GM11168 (cell line): ENCODE measurements around the gene UGT2A3.
"Not testable (repeated sequence)": the region's sequence is repeated elsewhere in the genome, so short reads cannot be mapped to it uniquely, and the experiment has no call there.

Experiments used
- in situ Hi-C: fragments of 300-500 bp; cut with MboI; formaldehyde crosslinking; loops from one replicate; pipeline ENCODE4 v1.12.0; 2022; ENCODE audit warnings: low sequenced_read_pairs; ENCODE audit not compliant: unreplicated experiment

UGT2A3 gene

GRCh38 chr4:68951078-68951805 is at the start of gene UGT2A3:
TSS of gene UGT2A3 (minus strand) at chr4:68951804. CDS start at chr4:68951760, 44 bp downstream.
- in situ Hi-C loops = no loop called here

DNA sequence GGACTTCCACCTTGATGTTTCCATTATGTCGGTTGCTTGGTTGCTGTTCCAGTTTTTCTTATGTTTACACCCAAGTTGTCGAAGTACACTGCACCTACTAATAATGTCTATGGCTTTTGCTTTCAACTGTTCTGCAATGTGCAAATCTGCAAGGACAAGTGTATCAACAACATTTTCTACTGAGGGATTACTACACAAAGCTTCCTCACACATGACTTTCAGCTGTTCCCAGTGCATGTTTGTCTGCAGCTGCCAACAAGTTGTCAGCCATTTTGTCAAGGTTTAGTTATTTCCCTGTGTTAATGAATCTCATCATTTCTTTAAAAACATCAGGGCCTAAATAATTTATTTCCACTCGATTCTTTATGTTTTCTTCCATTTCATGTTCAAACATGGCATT is 45.4 kb upstream of the UGT2A3 start:
- in situ Hi-C loops = no loop called here

- in situ Hi-C loops = no loop called here
Measured at GRCh38 chr4:68995292-68995691, 43.7 kb upstream of the UGT2A3 start.

DNA sequence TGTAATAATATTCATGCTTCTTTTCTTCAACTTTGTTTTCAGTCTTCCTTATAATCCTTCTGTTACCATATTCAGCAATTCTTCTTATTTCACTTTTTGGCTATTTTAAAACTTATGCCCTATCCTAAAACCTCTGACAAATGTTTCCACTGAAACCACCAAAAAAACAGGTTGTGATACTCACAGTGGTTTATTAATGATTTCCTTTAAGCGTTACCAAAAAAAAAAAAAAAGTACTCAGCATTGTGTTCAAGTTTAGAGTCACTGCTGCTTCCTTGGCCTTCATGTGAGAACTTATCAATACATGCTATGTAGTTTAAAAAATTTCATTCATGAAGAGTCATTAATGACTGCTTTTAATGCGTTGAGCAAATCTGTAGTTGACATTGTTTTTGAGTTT is 35.4 kb upstream of the UGT2A3 start:
- in situ Hi-C loops = no loop called here

- in situ Hi-C loops = no loop called here
Measured at GRCh38 chr4:68985442-68985841, 33.8 kb upstream of the UGT2A3 start.

DNA sequence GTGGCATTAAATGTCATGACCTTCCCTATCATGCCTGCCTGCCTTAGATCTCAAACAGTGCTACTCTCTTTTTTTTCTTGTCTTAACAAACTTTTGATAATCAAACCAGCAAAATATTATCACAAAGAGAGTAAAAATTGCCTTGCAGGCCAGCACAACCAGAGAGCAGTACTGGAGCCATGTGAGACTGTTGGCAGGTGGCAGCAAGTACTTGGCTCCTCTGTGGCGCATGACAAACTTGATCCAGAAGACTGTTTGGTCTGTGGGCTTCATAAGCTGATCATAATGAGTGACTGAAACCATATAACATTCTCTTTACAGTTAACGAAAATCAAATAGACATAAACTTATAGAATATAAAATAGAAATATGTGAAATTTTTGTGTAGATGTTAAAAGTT is 33.3 kb upstream of the UGT2A3 start:
- in situ Hi-C loops = no loop called here

GRCh38 chr4:68963374-68963773 is 11.8 kb upstream of the UGT2A3 start:
- in situ Hi-C loops = no loop called here

- in situ Hi-C loops = no loop called here
Measured at GRCh38 chr4:68962868-68963267, 11.3 kb upstream of the UGT2A3 start.

DNA sequence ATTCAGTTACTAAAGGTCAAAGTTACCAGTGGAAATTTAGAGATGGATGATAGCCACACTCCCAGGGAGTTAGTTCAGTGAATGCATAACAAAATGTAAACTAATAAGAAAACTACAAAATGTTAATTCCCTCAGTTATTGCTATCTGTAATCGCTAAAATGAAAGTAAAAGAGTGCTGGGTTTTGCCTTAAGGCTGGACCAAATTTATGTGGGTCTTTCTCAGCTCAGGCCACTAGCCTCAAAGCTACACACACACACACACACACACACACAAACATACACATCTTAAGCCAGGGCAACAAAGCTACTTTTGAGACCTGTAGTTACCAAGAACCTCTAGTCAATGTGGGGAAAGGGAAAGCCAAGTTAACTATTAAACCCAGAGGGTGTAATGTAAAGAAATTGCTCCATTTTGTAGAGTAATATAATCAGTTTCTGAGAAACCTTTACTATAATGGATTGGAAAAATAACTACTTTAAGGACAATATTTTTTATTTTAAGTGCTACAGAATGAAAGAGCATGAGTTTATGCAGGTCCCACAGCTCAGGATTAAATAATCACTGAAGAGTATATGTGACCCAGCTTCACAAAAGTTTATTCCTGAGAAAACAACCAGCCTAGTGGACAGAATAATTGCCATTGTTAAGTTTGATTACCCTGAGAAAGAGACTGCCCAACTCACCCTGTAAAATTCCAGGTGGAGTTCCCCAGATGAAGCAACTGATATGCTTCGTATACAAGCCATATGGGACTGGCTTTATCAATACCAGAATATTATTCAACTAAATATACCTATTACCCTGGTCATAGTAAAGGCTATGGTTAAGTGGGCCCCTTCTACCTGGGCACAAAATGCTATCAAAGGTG is 8.9 kb upstream of the UGT2A3 start:
- in situ Hi-C loops = no loop called here

GRCh38 chr4:68959085-68959484 is 7.5 kb upstream of the UGT2A3 start:
- in situ Hi-C loops = not testable (repeated sequence)

- in situ Hi-C loops = no loop called here
Measured at GRCh38 chr4:68954126-68954525, 2.5 kb upstream of the UGT2A3 start.

DNA sequence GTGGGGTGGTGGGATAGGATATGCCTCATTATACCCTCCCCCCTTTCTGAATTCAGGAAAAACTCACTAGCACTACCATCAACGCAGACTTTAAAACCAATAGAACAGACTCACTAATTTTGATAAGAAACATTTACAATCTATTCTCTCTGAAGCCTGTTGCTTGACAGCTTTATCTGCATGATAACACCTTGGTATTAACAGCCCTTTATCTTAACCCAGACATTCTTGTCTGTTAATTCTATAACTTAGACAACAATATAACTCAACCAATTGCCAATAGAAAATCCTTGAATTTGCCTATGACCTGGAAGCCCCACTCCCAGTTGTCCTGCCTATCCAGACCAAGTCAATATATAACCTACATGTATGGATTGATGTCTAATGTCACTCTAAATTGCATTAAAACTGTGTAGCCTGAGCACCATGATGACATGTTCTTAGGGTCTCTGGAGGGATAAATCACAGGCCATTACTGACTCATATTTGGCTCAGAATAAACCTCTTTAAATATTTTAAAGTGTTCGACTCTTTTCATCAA is 1.5 kb upstream of the UGT2A3 start:
- in situ Hi-C loops = no loop called here

DNA sequence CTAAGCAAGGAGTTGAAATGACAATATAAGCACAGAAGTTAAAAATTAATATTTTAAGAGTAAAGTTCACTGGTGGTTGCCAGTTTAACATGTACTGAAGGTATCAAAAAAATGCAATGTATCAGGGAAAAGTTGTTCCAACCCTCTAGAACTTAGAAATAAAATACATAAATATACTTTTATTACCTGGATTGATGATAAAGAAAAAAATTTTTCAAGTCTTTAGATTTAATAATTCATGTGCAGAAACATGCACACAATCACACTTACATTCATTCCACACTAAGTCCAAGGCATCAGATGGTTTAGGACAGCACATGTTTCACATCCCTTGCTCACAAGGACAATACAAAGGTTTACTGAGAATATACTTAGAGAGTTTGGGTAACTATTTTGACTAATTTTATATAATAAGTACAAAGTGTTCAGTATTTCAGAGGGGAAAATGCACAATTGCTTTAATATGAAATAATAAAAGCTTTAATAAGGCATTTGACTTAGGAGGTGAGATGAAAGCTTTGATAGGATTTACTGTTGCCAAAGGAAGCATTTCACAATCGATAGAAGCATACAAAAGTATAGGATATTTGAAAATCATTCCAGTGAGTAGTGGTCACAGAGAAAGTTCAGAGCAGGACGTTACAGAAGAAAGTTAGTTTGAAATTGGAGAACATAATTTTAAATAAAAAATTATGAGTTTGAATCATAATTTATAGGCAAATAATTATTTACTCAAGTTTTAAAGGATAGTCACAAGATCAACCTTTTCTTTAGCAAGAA is 392 bp upstream of the UGT2A3 start:
- in situ Hi-C loops = no loop called here

DNA sequence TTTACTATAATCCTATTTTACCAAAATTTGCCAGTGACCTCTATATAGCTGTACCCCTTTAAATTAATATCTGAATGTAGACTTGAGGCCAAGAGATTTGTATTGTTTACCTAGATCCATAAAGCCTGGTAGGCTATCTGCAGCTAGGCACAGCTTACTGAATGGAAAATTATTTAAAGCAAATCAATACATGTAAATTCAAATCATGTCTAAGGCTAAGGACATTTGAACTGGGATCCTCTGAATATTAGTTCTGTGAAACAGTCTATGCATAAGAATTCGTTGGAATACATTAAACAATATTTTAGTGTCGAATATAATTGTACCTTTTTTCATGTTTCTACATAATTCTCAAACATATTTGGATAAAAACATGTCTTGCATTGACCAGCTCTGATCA is 1.6 kb downstream of the UGT2A3 start:
- in situ Hi-C loops = no loop called here

GRCh38 chr4:68948985-68949384 is 2.6 kb downstream of the UGT2A3 start:
- in situ Hi-C loops = no loop called here

DNA sequence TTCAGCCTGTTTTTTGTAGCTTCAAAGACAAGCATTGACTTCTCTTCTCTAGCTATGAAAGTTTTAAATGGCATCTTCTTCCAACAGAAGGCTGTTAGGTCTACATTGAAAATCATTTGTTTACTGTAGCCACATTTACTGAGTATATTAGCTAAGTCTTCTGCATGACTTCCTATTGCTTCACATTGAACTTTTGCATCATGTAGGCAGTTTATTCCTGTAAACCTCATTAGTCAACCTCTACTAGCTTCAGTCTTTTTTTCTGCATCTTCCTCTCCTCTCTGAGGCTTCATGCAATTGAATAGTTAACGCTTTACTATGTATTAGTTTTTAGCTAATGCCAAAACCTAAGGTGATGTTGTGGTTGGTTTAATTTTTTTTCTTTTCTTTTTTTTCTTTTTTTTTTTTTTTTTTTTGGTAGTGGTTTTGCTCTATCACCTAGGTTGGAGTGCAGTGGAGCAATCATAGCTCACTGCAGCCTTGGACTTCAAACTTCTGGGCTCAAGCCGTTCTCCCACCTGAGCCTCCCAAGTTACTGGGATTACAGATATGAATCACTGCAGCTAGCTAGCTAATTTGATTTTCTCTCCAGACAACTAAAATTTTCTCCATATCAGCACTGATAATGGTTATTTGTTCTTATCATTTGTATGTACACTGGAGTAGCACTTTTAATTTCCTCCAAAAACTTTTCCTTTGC is 3.4 kb downstream of the UGT2A3 start:
- in situ Hi-C loops = no loop called here

DNA sequence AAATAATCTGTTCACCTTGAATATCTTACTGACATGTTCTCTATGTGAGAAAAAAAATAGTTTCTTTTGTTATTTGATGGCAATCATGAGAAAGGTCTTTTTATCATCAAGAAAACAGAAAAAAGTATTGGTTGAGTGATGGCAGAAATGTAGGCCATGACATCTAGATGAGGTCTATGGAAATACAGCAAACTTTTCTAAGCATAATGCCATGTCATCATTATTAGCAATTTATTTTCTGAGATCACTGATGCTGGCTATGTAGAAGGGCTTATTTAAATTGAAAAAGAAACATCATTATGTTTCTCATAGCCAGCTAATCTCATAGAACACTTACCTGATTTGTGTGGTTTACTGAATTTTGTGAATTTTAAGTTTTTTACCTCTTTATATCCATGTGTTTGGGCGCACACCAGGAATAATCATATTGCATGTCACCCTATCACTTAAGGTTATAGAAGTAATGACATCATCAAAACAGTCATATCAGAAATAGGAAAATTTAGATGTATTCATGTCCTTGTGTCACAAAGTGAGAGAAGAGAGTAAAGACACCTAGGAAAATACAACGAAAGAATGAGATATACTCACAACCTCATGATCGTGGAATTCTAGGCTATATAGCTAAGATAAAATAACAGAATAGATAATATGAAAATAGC is 22.4 kb downstream of the UGT2A3 start:
- in situ Hi-C loops = no loop called here

DNA sequence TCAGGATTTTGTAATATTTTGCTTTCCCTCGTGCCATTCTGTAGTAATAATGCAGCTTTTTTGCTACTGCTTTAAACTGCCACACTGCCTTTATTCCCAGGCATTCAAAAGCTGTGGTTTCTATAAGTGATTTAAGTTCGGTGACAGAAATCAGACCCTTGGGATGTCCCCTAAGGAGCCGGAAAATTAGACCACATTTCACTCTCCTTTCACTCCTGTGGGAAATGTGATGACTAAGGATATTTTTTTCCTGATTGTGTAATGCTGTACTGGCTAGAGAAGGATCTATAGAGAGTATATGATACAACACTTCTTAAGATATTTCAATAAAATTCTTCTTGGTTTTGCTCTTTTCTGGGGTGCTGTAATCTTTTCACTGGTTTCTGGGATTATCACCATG is 24.4 kb downstream of the UGT2A3 start:
- in situ Hi-C loops = no loop called here

GRCh38 chr4:68922202-68922601 is 29.4 kb downstream of the UGT2A3 start:
- in situ Hi-C loops = not testable (repeated sequence)
